MCF 10A (cell line): ENCODE measurements around the gene PARD3. TPM values are rescaled to one million over a fixed set of nuclear protein-coding genes. Genes with fewer than 3 reads are reported as not detected.

Source experiments
- BruUV-seq: library from RNA; stranded (reverse); fragments of 400-500 nt; replicated peaks from 2 replicates; lab custom pipeline; 2021; lab: Mats Ljungman, UMichigan
- CTCF ChIA-PET: fragments of 300-600 bp; sonication (Branson Sonifier 250); formaldehyde crosslinking; extraction: SDS; loops from one replicate; lab custom pipeline; 2021; ENCODE audit warnings: antibody characterized with exemption, inconsistent platforms; lab: Yijun Ruan, JAX
- POLR2A ChIA-PET: fragments of 300-600, 350-650 bp; sonication (Branson Sonifier 250); formaldehyde crosslinking; extraction: SDS; loops from one replicate; lab custom pipeline; 2020; ENCODE audit warnings: antibody characterized with exemption, inconsistent platforms; lab: Yijun Ruan, JAX
- DNase-seq: peaks from one replicate; pipeline ENCODE4 v3.0.0-alpha.2; 2018; ENCODE audit not compliant: unreplicated experiment
- H3K27ac Mint-ChIP-seq: one replicate; pipeline ENCODE4 v1.8.0; 2022; ENCODE audit warnings: mild to moderate bottlenecking, low read depth, mixed read lengths; ENCODE audit not compliant: unreplicated experiment
- H3K27me3 Mint-ChIP-seq: one replicate; pipeline ENCODE4 v1.8.0; 2022; ENCODE audit warnings: mixed read lengths; ENCODE audit not compliant: insufficient read depth, unreplicated experiment
- H3K36me3 Mint-ChIP-seq: one replicate; pipeline ENCODE4 v1.8.0; 2022; ENCODE audit warnings: mild to moderate bottlenecking, moderate library complexity, mixed read lengths; ENCODE audit not compliant: insufficient read depth, unreplicated experiment
- H3K4me1 Mint-ChIP-seq: one replicate; pipeline ENCODE4 v1.8.0; 2022; ENCODE audit warnings: mixed read lengths; ENCODE audit not compliant: insufficient read depth, unreplicated experiment
- H3K4me3 Mint-ChIP-seq: one replicate; pipeline ENCODE4 v1.8.0; 2022; ENCODE audit warnings: mild to moderate bottlenecking, moderate library complexity, mixed read lengths; ENCODE audit not compliant: unreplicated experiment
- H3K9me3 Mint-ChIP-seq: one replicate; pipeline ENCODE4 v1.8.0; 2022; ENCODE audit warnings: mixed read lengths; ENCODE audit not compliant: unreplicated experiment
- CTCF ChIP-seq: fragments of 200-600 bp; IDR thresholded peaks from one replicate; pipeline ENCODE4 v1.8.0; 2022; ENCODE audit warnings: antibody characterized with exemption, mild to moderate bottlenecking; ENCODE audit not compliant: unreplicated experiment
- intact Hi-C: fragments of 100-400 bp; cut with micrococcal nuclease; formaldehyde crosslinking; loops from 2 replicates; pipeline ENCODE4 v1.14.1; 2022
- total RNA-seq: library from RNA; stranded (reverse); gene quantifications from 2 replicates; pipeline ENCODE4 v1.2.3, GENCODE V29; 2022

The PARD3 gene
- total RNA-seq, 1 experiment from 2014 or later, result 70.0 TPM

GRCh38 chr10:34177445-34177844 is 637.7 kb downstream of the PARD3 start:
- no peaks in the 10 kb centered on the region for H3K9me3 Mint-ChIP-seq
- DNase-seq, result no peak
- no peak overlapping the region for H3K4me3 Mint-ChIP-seq
- H3K36me3 Mint-ChIP-seq, result no peaks in the 10 kb centered on the region
- POLR2A ChIA-PET, result interaction anchor here (0.6 to 0.7 kb wide), 2 partner anchors 747 to 772 kb away, joined by 3 read pairs; no protein-coding TSS in a partner anchor
- no peaks in the 10 kb centered on the region for H3K27me3 Mint-ChIP-seq
- no peak overlapping the region for H3K27ac Mint-ChIP-seq
- TF ChIP-seq CTCF, result no peak
- intact Hi-C loops, result no loop called here
- CTCF ChIA-PET, result no interaction called here
- BruUV-seq, result no TSS peak
- H3K4me1 Mint-ChIP-seq, result peaks cover 11% of the 10 kb centered on the region

- CTCF ChIA-PET, result no interaction called here
- no TSS peak for BruUV-seq
- H3K27me3 Mint-ChIP-seq, result no peaks in the 10 kb centered on the region
Measured at GRCh38 chr10:34176351-34176750, 638.7 kb downstream of the PARD3 start.

GRCh38 chr10:34175121-34175520 is 640.0 kb downstream of the PARD3 start:
- Mint-ChIP-seq H3K27me3 (no peaks in the 10 kb centered on the region), H3K27ac (no peak overlapping the region), H3K4me3 (no peak overlapping the region), H3K9me3 (no peaks in the 10 kb centered on the region), H3K4me1 (peaks cover 11% of the 10 kb centered on the region), H3K36me3 (no peaks in the 10 kb centered on the region)
- ChIA-PET CTCF (interaction anchor here (0.5 kb wide), 1 partner anchor 493 kb away, joined by 3 read pairs; no protein-coding TSS in a partner anchor), POLR2A (interaction anchor here (1.2 kb wide), 1 partner anchor 105 kb away, joined by 3 read pairs; no protein-coding TSS in a partner anchor)
- TF ChIP-seq CTCF, result no peak
- intact Hi-C loops, result no loop called here
- DNase-seq, result no peak
- no TSS peak for BruUV-seq

More at GRCh38 chr10:34176351-34176750, 638.7 kb downstream of the PARD3 start:
- no peak for DNase-seq
- POLR2A ChIA-PET, result no interaction called here
- Mint-ChIP-seq H3K27ac (no peak overlapping the region), H3K4me1 (peaks cover 11% of the 10 kb centered on the region), H3K36me3 (no peaks in the 10 kb centered on the region), H3K9me3 (no peaks in the 10 kb centered on the region), H3K4me3 (no peak overlapping the region)
- intact Hi-C loops, result no loop called here
- TF ChIP-seq CTCF, result no peak

GRCh38 chr10:34172936-34173533 is 642.1 kb downstream of the PARD3 start:
- Mint-ChIP-seq H3K36me3 (peaks cover 7% of the 10 kb centered on the region), H3K27ac (peak overlapping the region; percentile 76), H3K4me3 (peak overlapping the region; percentile 52), H3K27me3 (no peaks in the 10 kb centered on the region), H3K4me1 (peaks cover 11% of the 10 kb centered on the region), H3K9me3 (no peaks in the 10 kb centered on the region)
- no peak for TF ChIP-seq CTCF
- intact Hi-C loops, result loop anchor here (5.0 kb wide), 1 partner anchor 841 kb away; the partner anchor contains the start of gene NRP1
- ChIA-PET CTCF (no interaction called here), POLR2A (no interaction called here)
- no TSS peak for BruUV-seq
- peak; percentile 71 for DNase-seq
